Endothelial cell (in vitro differentiated cells): Measurements from ENCODE around the gene TTC34. TPM values are rescaled to one million over a fixed set of nuclear protein-coding genes. Genes with fewer than 3 reads are reported as not detected.

Experiments used
- DNase-seq: peaks from one replicate; pipeline ENCODE4 v3.0.0; 2021; ENCODE audit warnings: low spot score
- H3K27ac Mint-ChIP-seq: one replicate; pipeline ENCODE4 v1.8.0; 2021; ENCODE audit warnings: mixed read lengths, inconsistent platforms; ENCODE audit not compliant: unreplicated experiment
- H3K27me3 Mint-ChIP-seq: one replicate; pipeline ENCODE4 v1.8.0; 2021; ENCODE audit warnings: mild to moderate bottlenecking, moderate library complexity, mixed read lengths, inconsistent platforms; ENCODE audit not compliant: unreplicated experiment
- H3K36me3 Mint-ChIP-seq: one replicate; pipeline ENCODE4 v1.8.0; 2021; ENCODE audit warnings: mild to moderate bottlenecking, low read depth, mixed read lengths, inconsistent platforms; ENCODE audit not compliant: unreplicated experiment
- H3K4me1 Mint-ChIP-seq: one replicate; pipeline ENCODE4 v1.8.0; 2021; ENCODE audit warnings: mild to moderate bottlenecking, mixed read lengths, inconsistent platforms; ENCODE audit not compliant: unreplicated experiment
- H3K4me3 Mint-ChIP-seq: one replicate; pipeline ENCODE4 v1.8.0; 2021; ENCODE audit warnings: mild to moderate bottlenecking, mixed read lengths, inconsistent platforms; ENCODE audit not compliant: unreplicated experiment
- H3K9me3 Mint-ChIP-seq: one replicate; pipeline ENCODE4 v1.8.0; 2021; ENCODE audit warnings: mixed read lengths, inconsistent platforms; ENCODE audit not compliant: unreplicated experiment
- total RNA-seq: library from RNA; stranded (reverse); fragmentation: NEBNext Ultra II Directional; extraction: Animal tissue kit (Norgen Biotek cat#: 25700); gene quantifications from one replicate; pipeline ENCODE4 v1.2.1, GENCODE V29; 2021; ENCODE audit not compliant: unreplicated experiment
- TF ChIP-seq, protein P1 (sequence below): fragments of 200-600 bp; sonication (generic); IDR thresholded peaks from one replicate; pipeline ENCODE4 v1.5.0; 2021; ENCODE audit warnings: antibody characterized with exemption; ENCODE audit not compliant: unreplicated experiment

Gene TTC34
- total RNA-seq, 1 donor from 2014 or later = 0.82 TPM

- Mint-ChIP-seq H3K36me3 (no peaks in the 10 kb centered on the region), H3K4me3 (no peak overlapping the region), H3K9me3 (no peaks in the 10 kb centered on the region), H3K4me1 (no peaks in the 10 kb centered on the region), H3K27ac (no peak overlapping the region), H3K27me3 (peaks cover 5% of the 10 kb centered on the region)
- DNase-seq = no peak
- TF ChIP-seq, protein P1, sequence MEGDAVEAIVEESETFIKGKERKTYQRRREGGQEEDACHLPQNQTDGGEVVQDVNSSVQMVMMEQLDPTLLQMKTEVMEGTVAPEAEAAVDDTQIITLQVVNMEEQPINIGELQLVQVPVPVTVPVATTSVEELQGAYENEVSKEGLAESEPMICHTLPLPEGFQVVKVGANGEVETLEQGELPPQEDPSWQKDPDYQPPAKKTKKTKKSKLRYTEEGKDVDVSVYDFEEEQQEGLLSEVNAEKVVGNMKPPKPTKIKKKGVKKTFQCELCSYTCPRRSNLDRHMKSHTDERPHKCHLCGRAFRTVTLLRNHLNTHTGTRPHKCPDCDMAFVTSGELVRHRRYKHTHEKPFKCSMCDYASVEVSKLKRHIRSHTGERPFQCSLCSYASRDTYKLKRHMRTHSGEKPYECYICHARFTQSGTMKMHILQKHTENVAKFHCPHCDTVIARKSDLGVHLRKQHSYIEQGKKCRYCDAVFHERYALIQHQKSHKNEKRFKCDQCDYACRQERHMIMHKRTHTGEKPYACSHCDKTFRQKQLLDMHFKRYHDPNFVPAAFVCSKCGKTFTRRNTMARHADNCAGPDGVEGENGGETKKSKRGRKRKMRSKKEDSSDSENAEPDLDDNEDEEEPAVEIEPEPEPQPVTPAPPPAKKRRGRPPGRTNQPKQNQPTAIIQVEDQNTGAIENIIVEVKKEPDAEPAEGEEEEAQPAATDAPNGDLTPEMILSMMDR = no peak
Measured at GRCh38 chr1:2825487-2826189, 24.1 kb upstream of the TTC34 start.

DNA sequence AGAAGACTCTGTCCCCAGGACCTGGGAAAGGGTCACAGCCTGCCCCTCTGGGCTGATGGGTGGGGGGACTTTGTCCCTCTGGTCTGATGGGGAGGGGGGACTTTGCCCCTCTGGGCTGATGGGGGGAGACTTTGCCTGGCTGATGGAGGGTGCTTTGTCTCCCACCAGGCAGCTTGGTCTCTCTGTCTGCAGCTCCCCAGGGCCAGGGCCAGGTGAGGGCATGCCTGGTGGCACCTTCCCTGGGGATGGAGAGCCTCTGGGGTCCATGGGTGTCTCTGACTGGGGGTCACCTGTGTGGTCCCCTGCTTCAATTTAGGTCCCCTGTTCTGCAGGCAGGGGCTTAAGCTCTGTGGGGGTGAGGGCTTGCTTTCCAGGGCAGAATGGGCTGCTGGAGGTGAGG lies 23.5 kb upstream of the TTC34 start:
- no peaks in the 10 kb centered on the region for H3K36me3 Mint-ChIP-seq
- no peak overlapping the region for H3K27ac Mint-ChIP-seq
- H3K27me3 Mint-ChIP-seq = peaks cover 6% of the 10 kb centered on the region
- no peak for DNase-seq
- H3K9me3 Mint-ChIP-seq = peaks cover under 1% of the 10 kb centered on the region
- no peaks in the 10 kb centered on the region for H3K4me1 Mint-ChIP-seq
- TF ChIP-seq, protein P1 = no peak
- H3K4me3 Mint-ChIP-seq = no peak overlapping the region

DNA sequence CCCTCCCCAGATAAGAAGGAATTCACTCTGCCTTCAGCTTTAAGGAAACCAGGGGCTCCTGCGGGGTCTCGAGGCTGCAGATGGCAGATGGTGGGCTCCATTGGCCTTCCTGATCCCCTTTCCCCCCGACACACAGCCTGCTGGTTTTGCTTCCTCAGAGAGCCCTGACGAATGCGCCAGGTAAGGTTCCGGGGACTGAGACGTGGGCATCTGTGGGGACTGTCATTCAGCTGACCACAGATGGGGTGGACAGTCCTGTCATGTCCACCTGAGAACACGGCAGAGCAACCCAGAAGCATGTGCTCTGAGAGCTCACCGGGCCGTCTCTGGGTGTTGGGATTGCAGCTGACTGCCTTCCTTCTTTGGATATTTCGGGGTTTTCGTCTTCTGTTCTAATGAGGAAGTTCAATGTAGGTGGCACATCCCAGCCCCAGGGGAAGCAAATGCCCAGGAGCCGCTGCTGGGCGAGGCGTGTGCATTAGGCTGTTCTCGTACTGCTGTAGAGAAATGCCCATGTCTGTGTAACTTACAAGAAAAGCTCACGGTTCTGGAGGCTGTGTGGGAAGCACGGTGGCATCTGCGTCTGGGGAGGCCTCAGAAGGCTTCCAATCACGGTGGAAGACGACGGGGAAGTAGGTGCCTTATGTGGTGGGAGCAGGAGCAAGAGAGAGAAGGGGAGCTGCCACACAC lies 22.6 kb upstream of the TTC34 start:
- peaks cover under 1% of the 10 kb centered on the region for H3K36me3 Mint-ChIP-seq
- TF ChIP-seq, protein P1 = no peak
- no peak overlapping the region for H3K27ac Mint-ChIP-seq
- H3K9me3 Mint-ChIP-seq = peaks cover 10% of the 10 kb centered on the region
- H3K4me1 Mint-ChIP-seq = no peaks in the 10 kb centered on the region
- H3K4me3 Mint-ChIP-seq = no peak overlapping the region
- peaks cover 13% of the 10 kb centered on the region for H3K27me3 Mint-ChIP-seq
- DNase-seq = no peak

GRCh38 chr1:2822621-2823145 lies 21.2 kb upstream of the TTC34 start:
- H3K4me3 Mint-ChIP-seq = no peak overlapping the region
- no peaks in the 10 kb centered on the region for H3K4me1 Mint-ChIP-seq
- DNase-seq = no peak
- H3K36me3 Mint-ChIP-seq = peaks cover 8% of the 10 kb centered on the region
- H3K27me3 Mint-ChIP-seq = peaks cover 13% of the 10 kb centered on the region
- H3K27ac Mint-ChIP-seq = no peak overlapping the region
- TF ChIP-seq, protein P1 = no peak
- H3K9me3 Mint-ChIP-seq = peaks cover 10% of the 10 kb centered on the region
